KG1 (cell line): ENCODE results near the gene FUT7.

Experiments used
- DNase-seq: peaks from one replicate; lab custom pipeline; 2025; lab: John Stamatoyannopoulos, UW

The FUT7 gene

GRCh38 chr9:136982232-136983051 is 49.4 kb downstream of the FUT7 start, which contains the start of gene LCNL1:
Gene LCNL1 (plus strand): TSS chr9:136982993. CDS start chr9:136983587, 594 bp downstream.
- DNase-seq, result no peak

DNA sequence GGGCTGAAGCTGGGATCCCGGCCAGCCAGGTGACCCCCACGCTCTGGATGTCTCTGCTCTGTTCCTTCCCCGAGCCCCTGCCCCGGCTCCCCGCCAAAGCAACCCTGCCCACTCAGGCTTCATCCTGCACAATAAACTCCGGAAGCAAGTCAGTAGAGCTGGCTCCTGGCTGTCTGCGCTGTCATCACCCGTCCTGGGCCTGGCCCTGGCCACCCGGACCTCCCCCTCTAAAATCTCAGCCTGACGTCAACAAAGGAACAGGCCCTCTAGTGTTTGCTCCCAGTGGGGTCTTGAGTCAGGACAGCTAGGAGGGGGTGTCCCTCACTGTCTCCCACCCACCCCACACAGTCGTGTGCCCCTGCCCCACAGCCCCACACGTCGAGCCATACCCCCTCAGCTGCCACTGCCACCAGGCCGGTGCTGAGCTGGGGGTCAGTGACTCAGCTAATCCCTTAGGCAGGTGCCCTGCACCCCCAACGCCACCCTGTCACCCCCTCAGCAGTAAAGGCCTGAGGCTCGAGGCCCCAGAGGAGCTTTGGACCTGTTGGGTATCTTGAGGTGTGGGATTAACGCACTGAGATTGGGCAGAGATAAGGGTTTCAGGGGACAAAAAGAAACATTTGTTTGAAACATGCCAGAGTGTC is 50.2 kb downstream of the FUT7 start:
- no peak for DNase-seq

GRCh38 chr9:136980669-136981478 is 51.0 kb downstream of the FUT7 start:
- no peak for DNase-seq
